A204.1 (cell line): ENCODE data around the gene PURA.
A peak's percentile ranks its signal among the peaks of the same experiment; 100 is the strongest.
"Not testable (repeated sequence)": the region's sequence is repeated elsewhere in the genome, so short reads cannot be mapped to it uniquely, and the experiment has no call there.

Source experiments
- FAIRE-seq: peaks from 2 replicates; lab custom pipeline; 2012; peaks lifted over from hg19 to GRCh38; lab: Jason Lieb, UNC

PURA gene

GRCh38 chr5:140135127-140135526 lies 21.2 kb downstream of the PURA start:
- FAIRE-seq = no peak

DNA sequence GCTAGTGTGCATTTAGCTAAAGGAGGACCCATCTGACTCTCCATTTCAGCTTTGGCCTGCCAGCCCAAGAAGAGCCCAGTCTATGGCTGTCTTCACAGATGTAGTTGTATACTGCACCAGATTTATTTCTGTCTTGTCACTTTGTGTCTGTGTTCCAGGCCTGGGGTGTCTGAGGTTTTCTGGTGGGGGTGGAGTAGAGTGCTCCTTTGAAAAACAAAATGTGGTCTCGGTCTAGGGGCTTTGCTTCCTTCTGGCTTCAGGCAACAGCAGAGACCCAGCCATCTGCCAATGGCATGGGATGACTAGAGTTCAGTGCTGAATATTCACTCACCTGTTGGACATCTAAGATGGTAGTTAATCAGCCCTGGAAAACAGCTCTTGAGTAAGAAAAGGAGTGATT lies 22.7 kb downstream of the PURA start:
- FAIRE-seq = no peak

GRCh38 chr5:140140435-140140834 lies 26.5 kb downstream of the PURA start:
- FAIRE-seq = no peak

GRCh38 chr5:140141241-140141640 lies 27.3 kb downstream of the PURA start:
- no peak for FAIRE-seq

GRCh38 chr5:140142246-140142645 lies 28.3 kb downstream of the PURA start:
- no peak for FAIRE-seq

- FAIRE-seq = no peak
Measured at GRCh38 chr5:140142856-140143255, 28.9 kb downstream of the PURA start.

DNA sequence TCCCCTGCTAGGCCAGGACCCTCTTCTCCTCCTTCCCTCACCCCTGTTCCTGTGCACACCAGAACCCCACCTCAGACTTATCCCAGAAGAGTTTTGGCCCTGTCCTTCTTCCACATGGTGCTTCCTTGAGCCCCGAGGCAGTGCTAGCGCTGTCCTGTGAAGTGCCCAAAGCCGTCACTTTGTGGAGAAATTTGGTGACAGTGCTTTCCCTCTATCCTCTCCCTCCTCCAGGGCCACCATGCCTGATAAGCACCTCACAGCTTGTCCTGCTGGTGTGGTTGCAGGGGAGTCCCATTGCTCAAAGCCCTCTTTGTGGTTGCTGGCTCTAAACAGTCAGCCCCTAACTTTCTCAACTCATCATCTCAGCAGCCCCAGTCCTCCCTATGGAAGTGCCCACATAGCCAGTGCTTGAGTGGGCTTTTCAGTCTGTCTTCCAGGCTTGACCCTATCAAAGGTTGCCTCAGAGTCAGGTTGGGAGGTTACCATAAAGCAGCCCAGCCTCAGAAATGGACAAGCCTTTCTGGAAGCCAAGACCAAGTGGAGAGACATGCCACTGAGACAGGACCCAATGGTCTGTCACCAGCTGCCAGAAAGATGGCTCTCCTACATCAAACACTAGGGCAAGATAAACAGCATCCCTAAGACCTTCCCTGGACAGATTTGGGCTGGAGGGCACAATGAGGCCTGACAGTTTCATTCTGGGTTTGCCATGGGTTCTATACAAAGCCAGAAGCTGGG lies 29.8 kb downstream of the PURA start:
- no peak for FAIRE-seq

- FAIRE-seq = no peak
Measured at GRCh38 chr5:140145256-140145655, 31.3 kb downstream of the PURA start.

DNA sequence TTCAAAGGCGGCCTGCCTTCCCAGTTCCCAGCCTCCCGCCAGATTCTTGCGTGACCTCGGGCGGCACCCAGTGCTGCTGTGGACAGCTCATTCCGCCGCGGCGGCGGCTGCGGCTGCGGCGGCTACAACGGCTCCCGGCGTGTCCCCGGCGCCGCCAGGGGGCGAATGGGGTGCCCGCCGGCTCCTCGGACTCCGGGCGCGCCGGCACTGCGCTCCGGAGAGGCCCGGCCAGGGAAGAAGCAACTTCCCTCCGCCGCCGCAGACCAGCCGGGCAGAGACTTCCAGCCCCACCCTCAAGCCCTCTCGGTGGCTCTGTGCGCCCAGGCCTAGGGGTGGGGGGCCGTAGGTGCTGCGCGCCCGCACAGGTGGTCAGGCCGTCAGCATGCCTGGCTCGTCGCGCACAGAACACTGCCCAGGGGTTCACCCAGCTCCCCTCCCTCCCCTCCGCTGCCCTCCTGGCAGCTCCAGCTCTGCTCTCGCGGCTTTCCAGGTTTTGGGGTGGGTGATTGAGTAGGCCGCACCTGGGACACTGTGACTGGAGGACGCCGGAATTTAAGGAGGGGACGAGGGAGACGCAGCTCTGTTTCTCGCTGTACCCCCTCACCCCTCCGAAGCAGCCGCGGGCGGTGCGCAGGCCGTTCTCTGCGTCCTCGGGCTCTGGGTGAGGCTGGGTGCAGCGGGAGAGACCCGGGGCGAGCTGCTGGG lies 32.1 kb downstream of the PURA start:
- FAIRE-seq = no peak

- FAIRE-seq = no peak
Measured at GRCh38 chr5:140146523-140146842, 32.6 kb downstream of the PURA start.

DNA sequence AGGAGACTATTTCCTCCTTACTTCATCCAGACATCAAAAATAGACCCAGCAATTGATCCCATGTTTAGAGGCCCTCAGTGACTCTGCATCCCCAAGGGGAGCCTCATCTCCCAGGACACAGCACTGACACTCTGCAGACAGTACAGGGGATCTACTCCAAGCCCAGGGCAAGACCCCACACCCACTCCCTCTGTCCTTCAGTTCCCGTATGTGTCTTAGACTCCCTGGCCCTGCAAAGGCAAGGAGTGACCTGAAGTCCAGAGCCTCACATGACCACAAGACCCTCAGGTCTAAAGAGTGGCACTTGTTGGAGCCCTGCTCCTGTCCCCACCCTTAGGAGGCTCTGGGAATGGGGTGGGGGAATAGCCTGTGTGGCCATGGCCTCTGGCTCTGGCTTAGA lies 33.6 kb downstream of the PURA start:
- FAIRE-seq = no peak

GRCh38 chr5:140148508-140148907 lies 34.6 kb downstream of the PURA start:
- FAIRE-seq = no peak

- no peak for FAIRE-seq
Measured at GRCh38 chr5:140150201-140150600, 36.3 kb downstream of the PURA start.

GRCh38 chr5:140151144-140152021 lies 37.5 kb downstream of the PURA start:
- no peak for FAIRE-seq

GRCh38 chr5:140152022-140152999 lies 38.4 kb downstream of the PURA start:
- no peak for FAIRE-seq

- no peak for FAIRE-seq
Measured at GRCh38 chr5:140153255-140153654, 39.3 kb downstream of the PURA start.

DNA sequence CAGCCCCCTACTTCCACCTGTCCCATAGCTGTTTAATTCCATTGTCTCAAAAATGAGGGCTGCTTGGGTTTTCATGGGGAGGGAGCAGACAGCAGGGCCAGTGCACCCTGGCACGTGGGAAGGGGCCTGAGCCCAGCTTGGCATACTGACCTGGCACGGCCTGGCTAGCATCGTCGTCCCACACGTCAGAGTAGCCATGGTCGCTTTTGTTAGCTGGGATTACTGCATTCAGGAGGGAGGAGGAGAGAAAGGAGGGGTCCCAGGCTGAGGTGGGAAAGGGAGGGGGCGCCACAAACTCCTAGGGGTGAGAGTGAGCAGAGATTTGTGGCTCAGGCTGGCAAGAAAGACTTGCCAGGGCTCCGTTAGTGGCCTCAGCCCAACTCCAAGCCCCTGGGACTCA lies 40.0 kb downstream of the PURA start:
- no peak for FAIRE-seq

GRCh38 chr5:140154710-140155381 lies 40.9 kb downstream of the PURA start:
- not testable (repeated sequence) for FAIRE-seq

DNA sequence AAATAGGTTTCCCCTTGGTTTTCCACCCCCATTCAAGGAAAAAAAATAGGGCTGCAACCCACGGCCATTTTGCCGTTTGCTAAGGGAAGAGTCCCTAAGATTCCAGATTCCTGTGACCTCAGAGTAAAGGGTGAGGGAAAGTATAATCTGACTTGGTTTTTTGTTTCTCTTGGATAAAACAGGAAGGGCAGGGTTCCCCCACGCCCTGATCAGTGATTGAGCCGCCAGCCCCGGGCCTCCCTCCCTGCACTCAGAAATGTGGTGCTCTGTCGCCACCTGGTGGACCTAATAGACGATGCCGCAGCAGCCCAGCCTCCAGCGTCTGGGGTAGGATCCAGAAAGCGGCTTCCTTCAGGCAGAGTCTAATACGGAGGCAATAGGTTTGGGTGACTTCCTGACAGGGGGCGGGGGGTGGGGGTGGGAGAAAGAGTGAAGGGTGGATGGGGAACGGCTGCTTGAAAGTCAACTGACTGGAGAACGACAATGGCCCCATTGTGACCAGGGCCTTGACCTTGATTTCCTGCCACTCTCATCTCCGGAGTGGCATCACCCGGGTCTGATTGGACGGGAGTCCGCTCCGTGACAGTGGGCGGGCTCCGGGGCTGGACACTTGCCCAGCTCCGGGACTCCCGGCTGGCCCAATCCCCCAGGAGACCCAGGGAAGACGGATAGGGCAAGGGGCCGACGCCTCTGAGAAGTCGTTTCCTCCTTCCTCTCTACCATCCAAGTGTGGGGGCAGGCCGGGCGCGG lies 43.3 kb downstream of the PURA start:
- peak; percentile 68 for FAIRE-seq
